ENCODE measurements around the gene NRTN.
"Not testable (repeated sequence)": the region's sequence is repeated elsewhere in the genome, so short reads cannot be mapped to it uniquely, and the experiment has no call there.

Gene NRTN, protein sequence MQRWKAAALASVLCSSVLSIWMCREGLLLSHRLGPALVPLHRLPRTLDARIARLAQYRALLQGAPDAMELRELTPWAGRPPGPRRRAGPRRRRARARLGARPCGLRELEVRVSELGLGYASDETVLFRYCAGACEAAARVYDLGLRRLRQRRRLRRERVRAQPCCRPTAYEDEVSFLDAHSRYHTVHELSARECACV

DNA sequence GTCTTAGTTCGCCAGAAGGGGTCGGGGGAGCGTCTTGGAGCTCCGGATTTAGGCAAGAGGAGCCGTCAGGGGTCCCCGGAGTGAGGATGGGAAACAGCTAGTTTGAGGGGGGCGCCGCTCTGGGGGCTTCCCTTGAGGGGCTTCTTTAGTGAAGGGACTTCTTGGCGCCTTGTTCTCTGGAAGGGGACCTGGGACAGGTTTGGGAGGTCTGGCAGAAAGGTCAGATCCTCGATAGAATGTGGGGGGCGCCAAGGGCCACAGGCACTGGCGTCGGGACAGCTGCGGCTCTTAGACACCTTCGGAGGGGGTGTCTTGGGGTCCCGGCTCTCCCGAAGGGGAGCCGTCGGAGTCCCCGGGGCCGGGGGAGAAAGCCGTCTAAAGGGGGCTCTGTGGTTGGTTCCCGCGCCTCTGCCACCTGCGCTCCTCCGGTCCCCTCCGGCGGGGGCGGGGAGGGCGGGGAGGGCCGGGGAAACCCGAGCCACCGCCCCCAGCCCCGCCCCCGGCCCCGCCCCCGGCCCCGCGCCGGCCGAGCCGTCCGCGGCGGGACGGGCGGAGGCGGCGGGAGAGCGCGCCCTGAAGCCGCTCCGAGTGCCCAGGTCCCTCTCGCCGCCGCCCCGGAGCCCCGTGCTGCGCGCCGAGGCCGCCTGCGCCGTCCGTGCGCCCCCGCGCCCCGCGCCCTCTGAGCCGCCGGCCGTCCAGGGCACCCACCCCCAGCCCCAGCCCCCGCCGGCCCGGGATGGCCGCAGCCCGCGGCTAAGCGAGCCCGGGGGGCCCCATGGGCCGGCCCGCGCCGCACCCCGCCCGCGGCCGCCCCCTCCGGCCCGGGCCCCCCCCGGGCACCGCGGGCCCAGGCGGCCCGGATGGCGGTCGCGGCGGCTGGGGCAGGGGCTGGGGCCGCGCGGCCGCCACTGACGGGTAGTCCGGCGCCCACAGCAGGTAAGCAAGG lies at the start of gene NRTN:
NRTN (plus strand) TSS at position 552 of the 946 bp plus-strand sequence. CDS start 19,099 bp downstream, outside the sequence.
- DNase-seq: no peak

DNA sequence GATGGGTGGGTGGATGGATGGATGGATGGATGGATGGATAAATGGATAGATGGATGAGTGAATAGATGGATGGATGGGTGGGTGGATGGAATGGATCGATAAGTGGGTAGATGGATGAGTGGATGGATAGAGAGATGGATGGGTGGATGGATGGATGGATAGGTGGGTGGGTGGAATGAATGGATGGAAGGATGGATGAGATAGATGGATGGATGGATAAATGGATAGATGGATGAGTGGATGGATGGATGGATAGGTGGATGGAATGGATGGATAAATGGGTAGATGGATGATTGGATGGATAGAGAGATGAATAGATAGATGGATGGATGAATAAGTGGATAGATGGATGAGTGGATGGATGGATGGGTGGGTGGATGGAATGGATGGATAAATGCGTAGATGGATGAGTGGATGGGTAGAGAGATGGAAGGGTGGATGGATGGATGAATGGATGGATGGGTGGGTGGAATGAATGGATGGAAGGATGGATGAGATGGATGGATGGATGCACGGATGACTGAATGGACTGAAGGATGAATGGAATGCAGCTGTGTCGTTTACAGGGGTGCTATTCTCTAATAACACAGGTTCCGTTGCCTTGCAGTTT lies 42.2 kb upstream of the NRTN start:
- DNase-seq: no peak

DNA sequence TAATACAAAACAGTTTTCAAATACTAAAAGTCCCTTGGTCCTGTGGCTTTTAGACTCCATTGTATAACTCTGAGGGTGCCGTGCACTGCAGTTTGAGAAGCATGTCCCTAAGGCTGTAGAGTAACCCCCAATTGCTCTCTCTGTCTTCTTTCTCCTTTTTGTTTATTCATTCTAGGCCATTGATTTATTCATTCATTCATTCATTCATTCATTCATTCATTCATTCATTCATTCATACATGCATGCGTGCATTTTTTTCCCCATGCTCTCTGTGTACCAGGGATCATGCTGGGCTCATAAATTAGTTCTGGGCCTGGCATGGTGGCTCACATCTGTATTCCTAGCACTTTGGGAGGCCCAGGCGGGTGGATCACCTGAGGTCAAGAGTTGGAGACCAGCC lies 39.6 kb upstream of the NRTN start:
- no peak for DNase-seq

DNA sequence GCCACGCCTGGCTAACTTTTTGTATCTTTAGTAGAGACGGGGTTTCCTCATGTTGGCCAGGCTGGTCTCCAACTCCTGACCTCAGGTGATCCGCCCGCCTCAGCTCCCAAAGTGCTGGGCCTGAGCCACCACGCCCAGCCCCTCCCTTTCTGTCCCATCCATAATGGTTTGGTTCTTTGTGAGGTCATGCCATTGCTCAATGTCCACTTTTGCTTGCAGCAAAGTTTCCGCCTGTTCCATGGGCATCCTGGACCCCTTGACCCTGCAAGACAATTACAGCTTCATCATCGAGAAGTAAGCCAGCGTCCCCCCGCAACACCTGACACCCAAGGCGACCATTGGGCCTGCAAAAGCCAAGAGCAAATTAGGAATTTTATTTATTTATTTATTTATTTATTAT lies 36.9 kb upstream of the NRTN start:
- DNase-seq: no peak

DNA sequence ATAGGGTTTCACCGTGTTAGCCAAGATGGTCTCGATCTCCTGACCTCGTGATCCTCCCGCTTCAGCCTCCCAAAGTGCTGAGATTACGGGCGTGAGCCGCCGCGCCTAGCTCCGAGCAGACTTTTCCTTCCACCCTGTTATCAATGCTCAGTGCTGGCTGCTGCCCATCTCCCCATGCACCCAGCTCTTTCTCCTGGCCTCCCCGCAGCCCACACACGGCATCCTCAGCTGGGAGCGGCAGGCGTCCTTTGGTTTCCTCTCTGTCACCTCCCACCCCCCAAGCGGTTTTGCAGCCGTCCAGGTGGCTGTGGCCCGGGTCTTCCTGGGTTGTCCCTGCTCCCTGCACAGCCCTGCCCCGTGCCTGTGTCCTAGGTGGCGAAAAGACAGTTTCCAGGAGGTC lies 32.5 kb upstream of the NRTN start:
- DNase-seq: no peak

DNA sequence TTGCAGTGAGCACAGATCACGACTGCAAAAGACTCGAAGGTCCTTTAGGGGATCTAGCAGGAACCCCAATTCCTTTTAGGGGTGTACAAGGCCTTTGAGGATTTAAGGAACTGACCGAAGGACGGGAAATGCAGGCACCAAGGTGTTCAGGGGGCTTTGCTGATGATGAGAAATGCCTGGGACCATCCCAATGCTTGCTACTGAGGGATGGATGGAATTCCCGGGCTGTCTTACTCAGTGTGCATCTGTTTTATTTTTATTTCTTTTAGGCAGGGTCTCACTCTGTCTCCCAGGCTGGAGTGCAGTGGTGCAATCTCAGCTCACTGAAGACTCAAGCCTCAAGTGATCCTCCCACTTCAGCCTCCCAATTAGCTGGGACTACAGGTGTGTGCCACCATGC lies 31.6 kb upstream of the NRTN start:
- DNase-seq: no peak

DNA sequence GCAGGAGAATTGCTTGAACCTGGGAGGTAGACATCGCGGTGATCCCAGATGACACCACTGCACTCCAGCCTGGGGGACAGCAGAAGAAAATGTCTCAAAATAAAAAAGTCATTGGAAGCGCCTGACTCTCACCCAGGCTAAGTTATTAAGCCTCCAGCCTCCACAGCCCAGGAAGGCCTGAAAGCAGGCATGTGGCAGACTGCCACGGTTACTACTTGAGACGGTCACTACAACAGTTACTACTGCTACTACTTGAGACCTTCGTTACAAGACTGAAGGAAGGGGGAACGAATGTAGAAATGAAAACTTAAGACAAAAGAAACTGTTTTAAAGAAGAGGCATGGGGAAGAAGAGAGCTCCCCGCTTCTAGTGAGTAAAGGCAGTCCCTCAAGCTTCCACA lies 29.9 kb upstream of the NRTN start:
- DNase-seq: no peak

DNA sequence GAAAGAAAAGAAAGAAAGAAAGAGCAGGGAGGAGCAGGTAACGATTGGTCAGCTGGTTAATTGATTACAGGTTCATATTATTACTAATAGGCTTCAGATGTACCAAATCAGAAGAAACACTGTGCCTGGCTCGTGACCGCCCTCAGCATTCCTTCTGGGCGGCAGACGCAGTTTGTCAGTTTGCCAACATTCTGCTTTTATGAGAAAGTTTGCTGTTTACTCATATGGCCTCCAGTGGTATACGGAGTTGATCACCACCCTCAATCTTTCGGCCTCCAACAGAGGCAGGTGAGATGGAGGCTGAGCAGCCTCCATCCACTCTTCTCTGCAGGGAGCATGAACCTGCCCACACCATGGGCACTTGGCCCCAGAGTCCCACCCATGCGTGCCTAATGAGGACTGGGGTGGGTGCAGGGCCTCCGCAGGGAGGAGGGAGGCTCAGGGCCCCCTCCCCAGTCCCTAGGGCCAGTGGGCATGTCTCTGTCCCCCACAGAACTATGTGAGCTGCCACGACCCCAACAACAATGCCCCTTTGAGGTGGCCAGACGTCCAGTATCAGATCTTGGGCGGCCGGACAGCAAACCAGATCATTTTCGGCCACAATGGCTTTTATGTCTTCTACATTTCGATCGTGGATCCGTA lies 29.1 kb upstream of the NRTN start:
- DNase-seq: no peak

DNA sequence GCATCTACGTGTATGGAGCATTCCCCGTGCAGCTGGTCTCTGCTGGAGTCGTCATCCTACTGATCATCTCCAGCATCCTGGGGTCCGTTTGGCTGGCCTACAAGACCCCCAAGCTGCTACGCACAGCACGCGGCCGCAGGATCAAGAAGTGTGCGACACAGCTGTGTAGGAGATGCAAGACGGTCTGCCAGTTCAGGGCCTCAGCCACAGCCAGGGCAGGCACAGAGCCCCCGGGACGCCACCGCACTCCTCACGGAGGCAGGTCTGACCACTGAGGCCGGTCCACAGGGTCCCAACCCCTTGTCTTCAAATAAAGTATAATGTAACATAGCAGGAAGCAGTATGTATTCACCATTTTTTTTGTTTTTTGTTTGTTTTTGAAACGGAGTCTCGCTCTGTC lies 26.5 kb upstream of the NRTN start:
- DNase-seq: no peak

DNA sequence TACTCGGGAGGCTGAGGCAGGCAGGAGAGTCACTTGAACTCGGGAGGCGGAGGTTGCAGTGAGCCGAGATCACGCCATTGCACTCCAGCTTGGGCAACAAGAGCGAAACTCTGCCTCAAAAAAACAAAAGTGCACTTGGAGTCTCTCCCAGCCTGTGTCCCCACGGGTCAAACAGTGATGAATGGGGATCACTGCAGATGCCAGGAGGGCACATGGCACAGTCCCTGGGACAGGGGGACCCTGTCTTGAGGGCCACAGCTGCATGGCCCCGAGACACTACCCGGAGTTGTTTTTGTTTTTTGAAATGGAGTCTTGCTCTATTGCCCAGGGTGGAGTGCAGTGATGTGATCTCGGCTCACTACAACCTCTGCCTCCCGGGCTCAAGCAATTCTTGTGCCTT lies 24.0 kb upstream of the NRTN start:
- not testable (repeated sequence) for DNase-seq

DNA sequence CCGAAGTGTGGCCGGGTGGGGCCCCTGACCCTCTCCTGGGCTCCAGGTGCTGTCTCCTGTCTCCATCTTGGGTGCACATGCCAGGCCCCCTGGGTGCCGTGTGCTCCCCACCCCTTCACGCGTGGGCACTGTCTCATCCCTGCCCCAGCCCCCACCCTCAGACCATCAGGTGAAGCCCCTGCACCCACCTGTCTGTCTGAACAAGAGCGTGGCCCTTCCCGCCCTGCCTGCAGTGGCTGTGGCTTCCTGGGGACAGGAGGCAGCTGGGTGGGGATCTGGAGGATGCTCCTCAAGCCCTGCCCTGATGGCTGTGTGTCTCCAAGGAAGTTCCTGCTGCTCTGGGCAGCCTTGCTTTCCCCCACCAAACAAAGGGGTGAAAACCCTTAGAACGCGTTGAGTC lies 22.5 kb upstream of the NRTN start:
- no peak for DNase-seq

DNA sequence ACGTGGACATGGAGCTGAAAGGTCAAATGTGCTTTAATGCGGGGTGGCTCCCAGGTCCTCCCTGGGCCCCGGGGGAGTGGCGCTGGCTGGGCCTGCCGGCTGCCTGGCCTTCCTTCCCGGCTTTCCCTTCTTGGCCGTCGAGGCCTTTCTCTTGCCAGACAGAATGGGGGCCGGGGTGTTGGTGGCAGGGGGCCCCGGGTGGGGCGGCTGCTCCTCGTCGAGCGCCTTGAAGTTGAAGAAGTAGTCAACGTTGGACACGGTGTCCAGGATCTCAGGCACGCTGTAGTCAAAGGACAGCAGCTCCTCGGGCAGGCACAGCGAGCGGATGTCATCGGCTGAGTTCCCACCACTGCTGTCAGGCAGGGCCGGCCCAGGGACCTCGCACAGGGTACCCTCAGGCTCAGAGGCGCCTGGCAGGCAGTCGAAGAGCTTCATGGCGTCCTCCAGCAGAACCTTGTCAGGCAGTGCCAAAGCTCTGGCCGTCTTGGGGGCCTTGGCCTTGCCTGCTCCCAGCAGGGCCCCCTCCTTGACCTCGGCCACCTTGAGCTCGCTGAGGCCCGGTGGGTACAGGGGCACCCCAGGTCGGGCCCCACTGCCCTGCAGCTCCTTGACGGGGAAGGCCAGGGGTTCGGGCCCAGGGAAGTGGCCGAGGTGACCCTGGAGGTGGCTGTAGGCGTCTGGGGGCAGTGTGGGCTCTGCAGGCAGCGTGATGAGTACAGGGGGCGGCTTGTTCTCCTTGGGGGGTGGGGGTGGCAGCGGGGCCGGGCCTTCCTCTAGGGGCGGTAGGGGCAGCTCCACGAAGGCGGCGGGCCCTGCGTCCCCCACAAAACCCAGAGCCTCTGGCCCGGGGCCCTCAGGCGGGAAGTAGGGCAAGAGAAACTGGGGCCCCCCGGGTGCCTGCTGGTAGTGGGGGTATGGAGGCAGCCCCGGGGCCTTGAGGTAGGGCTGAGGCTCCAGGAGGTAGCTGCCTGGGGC lies 21.6 kb upstream of the NRTN start:
- DNase-seq: no peak

DNA sequence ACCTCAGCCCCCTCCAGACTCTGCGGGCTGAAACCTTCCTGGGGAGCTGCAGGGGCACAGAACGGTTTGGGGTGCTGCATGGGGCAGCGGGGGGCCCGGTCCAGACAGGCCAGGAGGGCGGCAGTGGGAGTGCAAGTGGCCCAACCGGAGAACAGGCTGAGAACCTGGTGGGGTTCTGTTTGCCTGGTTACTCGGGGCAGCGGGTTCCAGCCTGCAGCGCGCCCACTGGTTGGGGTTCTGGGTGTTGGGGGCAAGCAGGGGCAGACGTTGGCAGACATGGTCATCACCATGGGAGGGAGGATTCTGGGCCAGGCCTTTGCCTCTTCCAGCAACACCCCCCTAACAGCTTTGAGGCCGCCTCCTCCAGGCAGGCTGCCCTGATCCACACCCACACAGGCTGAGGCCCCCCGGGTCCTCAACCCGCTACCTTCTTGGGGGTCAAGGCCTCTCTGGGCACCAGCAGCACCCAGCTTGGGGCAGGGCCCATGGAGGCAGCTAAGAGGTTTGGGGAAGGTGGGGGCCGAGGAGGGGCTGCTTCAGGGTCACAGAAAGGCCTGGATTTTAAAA lies 20.2 kb upstream of the NRTN start, which contains the start of gene PRR22:
PRR22 (minus strand) TSS at position 166 of the 567 bp plus-strand sequence; CDS start at position 80, 86 bp downstream.
- DNase-seq: no peak

DNA sequence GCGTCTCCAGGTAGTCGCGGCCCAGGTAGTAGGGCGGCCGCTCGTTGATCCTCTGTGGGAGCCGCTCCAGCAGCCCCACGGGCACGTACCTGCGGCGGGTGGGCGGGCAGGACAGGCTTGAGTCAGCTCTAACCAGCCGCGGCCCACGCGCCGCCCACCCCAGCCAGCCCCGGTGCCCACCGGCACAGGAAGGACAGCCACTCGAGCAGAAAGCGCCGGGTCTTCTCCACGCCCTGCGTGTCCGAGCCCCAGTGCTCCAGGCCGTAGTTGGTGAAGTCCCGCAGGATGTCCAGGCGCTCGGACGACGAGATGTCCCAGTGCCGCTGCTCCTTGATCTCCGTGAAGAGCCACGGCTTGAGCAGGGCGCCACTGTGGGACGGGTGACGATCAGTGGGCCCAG lies 19.4 kb upstream of the NRTN start:
- no peak for DNase-seq

DNA sequence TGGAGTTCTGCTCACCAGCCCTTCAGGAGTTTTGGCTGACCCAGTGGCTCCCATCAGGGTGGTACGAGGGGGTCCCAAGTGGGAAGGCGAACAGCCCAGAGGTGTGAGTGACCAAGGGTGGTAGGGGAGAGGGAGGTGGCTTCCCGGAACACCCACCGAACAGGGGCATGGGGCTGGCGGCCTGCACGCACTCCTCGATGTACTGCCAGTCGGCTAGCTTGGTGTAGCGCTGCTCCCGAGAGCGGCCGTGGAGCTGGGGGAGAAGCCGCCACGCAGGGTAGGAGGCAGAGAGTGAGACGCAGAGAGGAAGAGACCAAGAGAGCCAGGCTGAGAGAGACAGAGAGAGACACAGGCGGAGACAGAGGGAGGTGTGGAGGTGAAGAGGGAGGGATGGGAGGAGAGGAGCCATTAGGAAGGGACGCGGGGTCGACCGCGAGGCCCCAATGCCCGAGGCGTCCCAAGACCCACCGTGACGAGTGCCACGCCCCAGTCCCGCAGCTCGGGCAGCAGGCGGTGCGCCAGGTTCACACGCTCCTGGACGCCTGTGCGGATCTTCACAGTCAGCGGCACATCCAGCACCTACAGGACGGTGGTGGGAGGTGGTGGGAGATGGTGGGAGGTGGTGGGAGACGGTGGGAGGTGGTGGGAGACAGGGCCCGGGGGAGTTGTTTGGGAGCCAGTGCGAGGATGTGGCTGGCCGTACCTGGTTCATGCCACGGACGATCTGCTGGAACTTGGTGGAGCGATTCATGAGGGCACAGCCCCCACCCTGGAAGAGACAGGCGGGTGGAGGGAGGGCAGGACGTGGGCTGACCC lies 18.1 kb upstream of the NRTN start:
- DNase-seq: no peak

DNA sequence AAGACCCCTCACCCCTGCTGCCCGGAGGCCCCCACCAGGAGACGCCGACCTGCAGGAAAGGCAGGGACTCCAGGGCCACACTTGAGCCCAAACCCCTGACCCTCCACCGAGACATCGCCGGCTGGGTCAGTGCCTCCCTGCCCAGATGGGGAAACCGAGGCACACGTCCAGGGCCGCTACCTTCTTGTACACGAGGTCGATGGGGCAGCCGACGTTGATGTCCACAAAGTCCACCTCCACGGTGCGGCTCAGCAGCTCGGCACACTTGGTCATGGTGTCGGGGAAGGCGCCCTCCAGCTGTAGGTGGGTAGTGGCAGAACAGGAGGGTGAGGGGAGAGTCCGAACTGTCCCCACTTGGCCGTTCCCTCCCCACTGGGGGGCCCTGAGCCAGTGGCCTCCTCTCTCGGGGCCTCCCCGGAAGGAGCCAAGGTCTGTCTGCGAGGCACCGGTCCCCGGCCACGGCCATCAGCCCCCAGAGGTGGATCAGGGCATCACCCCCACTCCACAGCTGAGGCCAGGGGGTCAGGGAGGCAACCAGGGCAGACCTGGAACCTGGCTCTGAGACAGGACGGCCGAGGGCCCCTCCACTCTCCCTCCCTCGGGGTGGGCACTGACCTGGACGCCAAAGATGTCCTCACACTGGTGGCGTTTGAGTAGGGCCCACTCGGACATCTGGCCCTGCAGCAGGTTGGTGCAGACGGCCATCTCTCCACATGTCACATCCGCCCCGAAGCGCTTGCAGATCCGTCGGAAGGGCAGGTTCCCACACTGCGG lies 17.3 kb upstream of the NRTN start:
- DNase-seq: no peak

DNA sequence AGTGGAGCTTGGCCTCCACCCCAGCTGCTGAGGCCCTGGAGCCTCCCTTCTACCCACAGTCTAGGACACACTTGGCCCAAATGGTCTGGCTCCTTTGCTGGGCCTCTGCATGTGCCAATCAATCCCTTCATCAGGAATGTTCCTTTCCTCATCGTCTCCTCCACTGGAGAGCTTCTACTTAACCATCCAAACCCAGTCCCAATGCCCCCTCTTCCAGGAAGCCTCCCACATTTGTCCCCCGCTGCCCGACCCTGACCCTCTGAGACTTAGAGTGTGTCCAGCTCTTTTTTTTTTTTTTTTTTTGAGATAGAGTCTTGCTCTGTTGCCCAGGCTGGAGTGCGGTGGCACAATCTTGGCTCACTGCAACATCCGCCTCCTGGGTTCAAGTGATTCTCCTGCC lies 16.4 kb upstream of the NRTN start:
- no peak for DNase-seq

DNA sequence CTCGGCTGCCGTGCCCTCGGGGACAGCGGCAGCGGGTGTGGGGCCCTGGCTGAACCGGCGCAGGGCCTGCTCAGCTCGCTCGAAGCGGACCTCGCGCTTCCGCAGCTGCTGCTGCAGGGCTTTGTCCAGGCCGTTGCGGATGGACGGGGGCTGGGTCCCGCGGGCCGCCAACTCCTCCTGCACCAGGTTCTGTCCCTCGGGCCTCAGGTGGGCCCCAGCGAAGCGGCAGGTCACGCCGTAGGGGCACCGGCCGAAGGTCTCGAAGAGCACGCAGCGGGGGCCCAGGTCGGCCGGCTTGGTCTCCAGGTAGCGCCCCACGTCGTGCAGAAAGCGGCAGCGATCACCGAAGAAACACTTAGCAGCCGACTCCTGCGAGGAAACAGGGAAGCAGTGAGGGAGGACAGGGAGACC lies 15.5 kb upstream of the NRTN start:
- no peak for DNase-seq

DNA sequence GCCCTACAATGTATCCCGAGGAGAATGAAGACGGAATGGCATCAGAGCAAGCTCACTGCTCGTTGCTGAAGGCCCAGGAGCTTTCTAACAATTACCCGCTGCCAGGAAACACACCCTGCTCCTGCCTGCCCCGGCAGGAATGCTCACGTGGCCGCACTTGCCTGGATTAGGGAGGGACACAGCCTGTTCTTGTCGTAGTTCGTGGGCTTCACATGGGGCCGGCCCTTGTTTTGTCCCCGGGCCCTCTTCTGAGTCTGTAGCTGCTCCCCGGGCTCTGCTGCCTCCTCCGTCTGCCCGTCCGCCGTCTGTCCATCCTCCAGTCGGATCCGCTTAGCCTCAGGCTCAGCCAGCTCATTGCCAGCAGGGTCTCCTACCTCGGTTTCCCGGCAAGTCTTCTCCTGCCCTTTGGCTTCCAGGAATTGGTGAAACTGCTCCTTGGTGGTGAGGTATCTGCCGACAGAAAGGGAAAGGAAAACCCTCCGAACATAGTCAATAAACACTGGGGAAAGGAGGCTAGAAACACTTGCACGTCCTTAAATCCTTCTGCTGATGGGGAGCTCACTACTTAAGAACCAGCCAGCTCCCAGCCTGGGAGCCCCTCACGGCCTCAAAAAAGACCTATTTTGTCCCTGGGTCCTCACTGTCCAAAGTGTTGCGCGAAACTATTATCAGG lies 14.8 kb upstream of the NRTN start:
- no peak for DNase-seq
